Stimulated activated CD4-positive, alpha-beta T cell treated with anti-CD3 and anti-CD28 coated beads, Interleukin-15, amount 100 ng/mL, for 24 hours (primary cell): ENCODE data around the gene OPRL1.

Source experiments
- DNase-seq: peaks from one replicate; pipeline ENCODE4 v3.0.0-alpha.2; 2020

The OPRL1 gene

DNA sequence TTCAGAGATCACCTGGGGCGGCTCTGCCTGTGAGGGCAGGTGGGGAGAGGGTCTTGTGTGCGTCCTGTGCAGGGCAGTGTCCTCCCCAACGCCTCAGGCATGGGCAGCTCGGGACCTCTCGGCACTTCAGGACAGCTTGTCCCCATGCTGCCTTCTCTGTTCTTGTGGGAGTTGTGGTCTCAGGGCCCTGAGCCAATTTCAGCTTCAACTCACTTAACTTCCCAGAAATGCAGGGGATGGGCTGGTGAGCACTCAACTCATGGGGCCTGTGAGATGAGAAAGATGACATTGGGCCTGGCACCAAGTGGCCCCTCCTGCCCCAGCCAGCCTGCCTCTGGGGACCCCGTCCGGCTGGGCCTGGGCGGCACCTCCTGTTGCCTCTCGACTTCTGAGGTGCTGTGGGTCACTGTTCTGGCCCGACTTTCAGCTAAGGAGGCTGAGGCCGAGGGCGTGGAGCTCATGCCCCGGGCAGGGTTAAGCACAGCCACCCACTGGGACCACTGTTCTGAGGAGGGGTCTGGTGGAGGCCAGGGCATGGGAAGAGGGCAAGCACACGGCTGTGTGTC is 7.3 kb upstream of the OPRL1 start:
- DNase-seq: no peak

DNA sequence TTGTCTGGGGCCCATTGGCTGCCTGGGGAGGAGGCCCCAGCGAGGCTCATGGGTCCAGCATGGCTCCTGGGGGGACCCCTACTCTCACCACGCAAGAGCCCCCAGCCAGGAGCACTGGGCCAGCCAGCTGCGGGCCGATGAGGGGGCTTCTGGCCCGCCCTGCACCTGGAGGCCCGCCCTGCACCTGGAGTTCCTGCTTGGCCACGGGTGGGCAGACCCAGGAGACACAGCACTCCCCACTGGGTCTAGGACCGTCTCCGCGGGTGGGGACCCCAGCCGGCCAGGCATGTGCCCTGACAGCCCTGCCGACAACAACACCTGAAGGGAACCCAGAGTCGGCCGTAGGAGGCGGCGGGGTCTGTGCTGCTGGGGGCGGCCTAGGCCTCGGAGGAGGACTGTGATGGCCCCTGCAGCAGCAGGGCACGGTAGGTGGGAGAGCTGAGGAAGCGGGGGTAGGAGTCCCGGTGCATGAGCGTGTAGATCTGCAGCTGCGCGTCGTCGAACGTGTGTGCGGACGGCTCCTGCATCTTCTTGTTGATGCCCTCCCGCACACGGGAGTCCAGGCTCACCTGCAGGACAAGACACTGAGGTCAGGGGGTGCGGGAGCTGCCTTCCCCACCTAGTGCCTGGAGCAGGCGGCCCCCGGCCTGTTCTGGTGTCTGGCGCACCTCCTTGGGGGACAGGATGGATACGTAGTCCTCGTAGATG is 6.3 kb upstream of the OPRL1 start:
- no peak for DNase-seq

DNA sequence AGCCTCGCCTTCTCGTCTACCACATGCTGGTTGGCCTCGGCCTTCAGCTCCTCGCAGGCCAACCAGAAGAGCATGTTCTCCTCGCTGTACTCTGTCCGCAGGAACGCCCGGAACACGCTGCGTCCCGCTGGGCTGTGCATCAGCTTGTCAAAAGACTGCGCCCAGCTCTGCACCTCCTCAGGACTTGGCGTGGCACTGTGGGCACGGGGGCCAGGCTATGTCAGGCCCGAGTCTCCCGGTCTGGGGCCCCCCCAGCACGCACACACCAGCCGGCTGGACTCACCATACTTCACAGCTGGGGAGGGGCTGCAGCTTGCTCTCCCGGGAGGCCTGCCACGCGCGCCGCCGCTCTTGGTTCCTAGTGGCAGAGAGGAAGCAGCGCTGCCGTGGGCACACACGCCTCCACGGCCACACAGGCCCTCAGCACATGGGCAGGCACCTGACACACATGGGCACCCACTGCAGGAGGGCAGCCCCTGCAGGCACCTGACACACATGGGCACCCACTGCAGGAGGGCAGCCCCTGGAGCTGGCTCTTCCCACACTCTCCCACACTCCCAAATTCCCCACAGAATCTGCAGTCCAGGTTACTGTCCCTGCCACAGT is 5.6 kb upstream of the OPRL1 start:
- no peak for DNase-seq

DNA sequence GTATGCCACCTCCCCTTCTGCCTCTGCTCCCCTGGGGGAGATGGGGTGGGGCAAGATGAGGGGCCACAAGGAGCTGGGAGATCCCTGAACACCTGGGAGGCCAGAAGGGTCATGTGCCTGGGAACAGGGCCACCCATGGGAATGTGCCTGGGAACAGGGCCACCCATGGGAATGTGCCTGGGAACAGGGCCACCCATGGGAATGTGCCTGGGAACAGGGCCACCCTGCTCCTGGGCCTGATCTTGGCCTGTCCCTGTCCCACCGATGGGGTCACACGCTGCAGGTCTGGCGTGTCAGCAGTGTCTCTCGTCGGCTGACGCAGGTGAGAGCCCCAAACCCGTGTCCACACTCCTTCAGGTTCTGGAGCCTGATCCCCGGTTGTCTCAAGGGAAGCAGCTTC is 4.9 kb upstream of the OPRL1 start:
- no peak for DNase-seq

DNA sequence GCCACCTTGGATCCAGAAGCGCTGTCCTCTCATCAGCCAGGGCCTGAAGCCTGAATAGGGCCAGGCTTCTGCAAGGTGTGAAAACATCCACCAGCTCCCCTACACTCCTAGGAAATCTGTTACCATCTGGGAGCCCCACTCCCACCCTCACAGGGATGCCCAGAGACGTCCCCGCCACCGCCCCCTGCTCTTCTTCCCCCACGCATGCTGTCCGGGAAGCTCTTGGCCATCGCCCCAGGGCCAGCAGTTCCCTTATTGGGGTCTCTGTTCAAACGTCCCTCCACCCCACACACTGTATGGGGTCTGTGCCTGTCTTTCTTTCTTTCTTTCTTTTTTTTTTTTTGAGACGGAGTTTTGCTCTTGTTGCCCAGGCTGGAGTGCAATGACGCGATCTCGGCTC is 4.3 kb upstream of the OPRL1 start:
- no peak for DNase-seq

DNA sequence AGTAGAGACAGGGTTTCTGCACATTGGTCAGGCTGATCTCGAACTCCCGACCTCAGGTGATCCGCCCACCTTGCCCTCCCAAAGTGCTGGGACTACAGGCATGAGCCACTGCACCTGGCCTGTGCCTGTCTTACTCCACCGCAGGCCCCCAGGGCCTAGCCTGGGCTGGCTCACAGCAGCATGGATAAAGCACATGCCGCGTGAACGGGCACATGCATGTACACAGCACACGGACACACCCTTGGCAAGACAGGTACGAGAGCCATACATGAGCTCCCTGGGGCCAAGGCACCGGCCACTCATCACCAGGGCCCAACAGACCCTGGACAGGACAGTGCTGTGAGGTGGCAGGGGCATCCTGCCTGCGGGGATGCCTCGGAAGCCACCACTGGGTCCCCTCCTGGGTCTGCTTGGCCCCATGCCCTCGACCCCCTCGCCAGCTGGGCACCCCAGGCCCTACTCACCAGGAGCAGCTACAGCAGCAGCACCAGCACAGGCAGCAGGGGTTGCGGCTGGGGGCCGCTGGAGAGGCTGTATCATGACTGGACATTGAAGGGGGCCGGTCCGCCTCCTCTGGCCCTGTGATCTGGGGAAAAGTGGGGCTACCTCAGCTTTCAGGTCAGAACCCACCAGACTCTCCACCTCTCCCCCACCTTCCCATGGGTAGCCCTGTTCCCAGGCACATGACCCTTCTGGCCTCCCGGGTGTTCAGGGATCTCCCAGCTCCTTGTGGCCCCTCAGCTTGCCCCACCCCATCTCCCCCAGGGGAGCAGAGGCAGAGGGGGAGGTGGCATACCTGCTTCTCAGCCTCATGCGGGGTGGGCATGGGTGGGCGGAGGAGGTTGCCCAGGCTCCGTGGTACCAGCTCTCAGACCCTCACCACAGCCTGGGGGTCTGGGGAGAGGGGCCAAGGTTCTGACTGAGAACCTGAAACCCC is 3.6 kb upstream of the OPRL1 start:
- no peak for DNase-seq

DNA sequence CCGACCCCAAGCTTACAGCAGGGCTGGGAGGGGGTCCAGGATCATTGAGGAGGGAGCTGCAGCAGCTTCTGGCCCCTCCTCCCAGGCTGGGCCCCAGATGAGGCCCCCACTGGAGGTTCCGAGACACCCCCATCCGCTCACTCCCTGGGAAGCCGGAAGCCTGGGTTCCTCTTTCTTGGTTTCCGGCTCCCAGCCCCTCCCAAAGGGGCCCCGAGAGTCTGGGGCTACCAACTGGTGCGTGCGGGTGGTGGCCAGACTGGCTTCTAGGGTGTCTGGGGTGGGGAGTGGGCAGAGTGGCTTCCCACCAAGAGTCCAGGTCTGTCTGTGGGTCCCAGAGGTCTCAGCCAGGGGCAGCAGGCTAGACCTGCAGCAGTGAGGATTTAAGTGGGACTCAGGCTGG is 2.8 kb upstream of the OPRL1 start:
- peak; percentile 68 for DNase-seq

DNA sequence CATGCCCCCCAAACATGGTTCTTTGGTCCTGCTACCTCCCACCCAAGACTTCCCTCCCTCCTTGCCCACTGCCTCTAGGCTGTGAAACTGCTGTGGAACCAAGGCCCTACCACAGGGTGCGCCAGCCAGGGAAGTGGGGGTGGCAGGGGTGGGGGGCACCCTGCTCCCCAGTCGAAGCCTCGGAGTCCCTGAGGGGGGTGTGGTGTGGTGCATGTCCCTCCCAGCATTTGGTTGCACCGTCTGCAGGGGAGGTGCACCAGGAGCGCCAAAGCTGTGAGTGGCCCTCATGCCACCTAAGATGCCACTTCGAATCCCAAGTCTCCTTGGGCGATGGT is 2.4 kb upstream of the OPRL1 start:
- no peak for DNase-seq

DNA sequence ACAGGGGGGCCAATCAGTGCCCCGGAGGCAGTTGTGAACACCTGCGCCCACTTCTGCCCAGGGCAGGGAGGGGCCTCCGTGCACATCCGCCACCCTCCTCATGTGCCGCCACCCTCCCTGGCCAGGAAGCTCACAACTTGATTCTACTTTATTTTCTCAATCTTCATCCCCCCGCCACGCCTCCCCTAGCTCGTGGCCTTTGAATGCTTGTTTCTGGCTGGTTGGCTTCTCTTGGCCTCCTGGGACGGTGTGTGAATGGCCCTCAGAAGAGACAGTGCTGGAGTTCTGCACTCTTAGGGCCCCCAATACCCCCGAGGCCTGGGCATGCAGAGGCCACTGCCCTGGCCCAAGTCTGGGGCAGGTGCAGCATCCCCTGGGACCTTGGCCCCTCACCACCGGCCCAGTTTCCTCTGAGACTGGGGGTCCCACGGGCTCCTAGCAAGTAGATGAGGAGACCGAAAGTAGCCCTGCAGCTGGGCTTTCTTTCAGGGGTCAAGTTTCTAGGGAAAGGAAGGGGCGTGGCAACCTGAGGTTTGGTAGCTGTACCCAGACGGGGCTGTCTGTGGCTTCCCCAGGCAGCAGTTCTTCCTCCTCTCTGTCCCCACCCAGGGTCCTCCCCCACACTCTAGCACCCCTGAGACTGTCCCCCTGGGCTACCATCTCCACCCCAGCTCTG is 1.9 kb upstream of the OPRL1 start:
- peak; percentile 68 for DNase-seq

DNA sequence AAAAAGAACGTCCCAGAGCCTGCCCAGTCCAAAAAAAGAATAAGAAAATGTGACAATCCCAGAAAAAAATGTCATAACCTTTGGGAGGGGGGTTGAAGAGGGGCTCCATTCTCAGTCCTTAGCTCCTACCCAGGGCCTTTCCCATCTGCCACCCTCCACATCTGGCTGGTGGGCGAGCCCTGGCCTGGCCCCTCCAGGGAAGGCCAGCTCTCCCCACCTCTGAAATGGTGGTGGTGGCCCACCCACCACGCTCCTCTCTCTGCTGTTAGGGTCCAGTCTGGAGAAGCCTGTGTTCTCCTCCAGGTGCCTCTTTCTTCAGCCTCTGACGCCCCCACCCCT is 979 bp upstream of the OPRL1 start:
- no peak for DNase-seq

DNA sequence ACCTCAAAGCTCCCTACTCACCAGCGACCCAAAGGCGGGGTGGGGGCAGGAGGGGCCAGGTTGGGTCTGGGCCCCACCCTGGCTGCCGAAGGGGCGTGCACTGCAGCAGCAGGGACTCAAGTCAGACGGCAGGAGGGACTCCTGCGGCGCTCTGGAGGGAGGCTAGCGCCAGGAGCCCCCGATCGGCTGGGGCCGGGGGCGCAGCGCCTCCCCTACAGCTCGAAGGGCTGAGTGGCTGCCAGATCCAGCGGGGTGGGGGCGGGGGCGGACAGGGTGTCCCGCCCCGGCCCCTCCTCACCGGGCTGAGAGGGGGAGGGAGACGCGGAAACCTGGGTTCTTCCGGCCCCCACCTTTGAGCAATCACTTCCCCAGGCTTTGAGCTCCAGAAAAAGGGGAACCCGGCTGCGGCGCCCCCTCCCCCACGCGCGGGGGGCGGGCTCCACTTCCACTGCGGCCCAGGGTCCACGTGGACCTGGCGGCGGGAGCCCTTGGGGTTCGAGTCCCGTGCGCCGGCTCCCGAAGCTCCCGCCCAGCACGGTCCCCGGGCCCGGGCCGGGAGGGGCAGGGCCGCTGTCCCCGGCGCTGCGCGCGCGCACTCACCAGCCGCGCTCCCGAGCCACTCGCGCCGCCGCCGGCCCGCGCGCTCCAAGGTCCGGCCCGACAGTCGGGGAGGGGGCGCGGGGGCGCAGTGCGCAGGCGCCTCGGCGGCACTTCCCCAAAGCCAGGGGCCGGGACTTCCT is 439 bp upstream of the OPRL1 start, which contains the start of gene RGS19:
RGS19 (minus strand) TSS at position 246 of the 740 bp plus-strand sequence. CDS start 2,632 bp downstream, outside the sequence.
- DNase-seq: peak; percentile 84

DNA sequence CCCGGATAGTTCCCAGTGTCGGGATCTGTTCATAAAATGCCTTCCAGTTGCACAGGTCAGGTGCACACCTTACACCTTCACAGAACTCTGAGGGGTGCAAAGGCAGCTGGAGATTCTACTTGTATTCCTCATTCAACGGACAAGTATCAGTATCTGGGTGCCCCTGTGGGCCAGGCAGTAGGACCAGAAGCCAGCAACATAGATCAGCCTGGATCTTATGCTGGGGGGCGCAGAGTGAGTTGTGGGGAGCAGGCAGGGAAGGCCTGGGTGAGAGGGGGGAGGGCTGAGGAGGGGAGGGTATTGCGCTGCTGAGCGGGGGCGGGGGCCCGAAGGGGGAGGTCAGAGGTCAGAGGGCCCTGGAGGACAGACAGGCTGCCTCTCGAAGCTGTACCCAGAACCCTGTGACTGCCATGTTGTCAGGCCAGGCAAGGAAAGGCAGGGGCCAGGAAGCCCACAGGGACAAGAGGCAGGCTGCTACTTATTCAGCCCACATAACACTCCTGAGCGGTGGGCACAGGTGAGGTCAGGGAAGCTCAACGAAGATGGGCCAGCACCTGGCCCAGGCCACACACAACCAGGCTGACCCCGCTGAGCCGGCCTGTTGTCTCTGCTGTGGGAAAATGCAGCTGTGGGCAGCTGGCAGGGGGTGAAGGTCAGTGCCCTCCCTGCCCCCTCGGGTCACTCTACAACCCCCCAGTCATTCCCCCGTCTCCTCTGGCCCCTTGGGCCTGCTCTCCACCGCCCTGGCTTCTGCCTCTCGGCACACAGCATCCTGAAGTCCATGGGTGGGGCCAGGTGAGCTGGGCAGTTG is 1.1 kb downstream of the OPRL1 start:
- DNase-seq: no peak

DNA sequence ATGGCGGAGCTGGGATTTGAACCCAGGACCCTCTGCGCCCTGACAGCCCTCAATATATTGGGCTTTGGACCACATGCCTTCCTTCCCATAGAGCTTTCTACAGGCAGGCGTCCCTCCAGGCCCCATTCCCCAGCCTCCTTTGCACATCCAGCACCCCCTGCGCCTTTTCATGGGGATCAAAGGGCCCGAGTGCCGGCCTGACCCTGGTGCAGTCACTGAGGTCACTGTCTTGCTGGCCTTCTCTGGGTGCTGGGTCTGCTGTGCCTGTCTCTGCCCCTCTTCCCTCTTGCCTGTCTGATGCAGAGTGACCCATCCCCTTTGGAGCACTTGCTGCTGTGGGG is 1.7 kb downstream of the OPRL1 start:
- DNase-seq: no peak

DNA sequence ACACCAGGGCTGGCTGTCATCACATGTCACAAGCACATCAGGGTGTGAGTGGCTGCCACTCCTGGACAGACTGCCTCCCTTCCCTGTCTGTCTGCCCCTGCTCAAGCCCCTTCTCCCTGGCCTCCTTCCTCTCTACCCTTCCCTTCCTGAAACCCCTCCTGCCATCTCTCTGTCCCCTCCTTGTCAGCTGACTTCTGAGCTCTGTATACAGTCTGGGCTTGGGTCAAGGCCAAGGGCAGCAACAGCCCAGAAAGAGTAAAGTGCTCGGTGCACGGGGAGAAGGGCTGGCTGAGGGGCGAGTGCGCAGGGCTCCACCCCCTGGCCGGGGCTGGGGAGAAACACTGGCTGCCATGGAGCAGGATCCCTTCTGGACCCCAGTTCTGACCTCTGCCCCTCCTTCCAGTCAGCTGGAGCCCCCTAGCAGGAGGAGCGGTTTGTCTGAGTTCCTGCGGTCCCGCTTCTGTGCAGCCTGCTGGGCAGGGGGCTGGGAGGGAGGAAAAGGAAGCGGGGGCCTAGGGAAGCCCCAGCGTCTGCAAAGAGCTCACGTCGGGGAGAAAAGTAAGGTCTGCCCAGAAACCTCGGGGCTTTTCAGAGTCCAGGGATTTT is 2.3 kb downstream of the OPRL1 start:
- DNase-seq: no peak

DNA sequence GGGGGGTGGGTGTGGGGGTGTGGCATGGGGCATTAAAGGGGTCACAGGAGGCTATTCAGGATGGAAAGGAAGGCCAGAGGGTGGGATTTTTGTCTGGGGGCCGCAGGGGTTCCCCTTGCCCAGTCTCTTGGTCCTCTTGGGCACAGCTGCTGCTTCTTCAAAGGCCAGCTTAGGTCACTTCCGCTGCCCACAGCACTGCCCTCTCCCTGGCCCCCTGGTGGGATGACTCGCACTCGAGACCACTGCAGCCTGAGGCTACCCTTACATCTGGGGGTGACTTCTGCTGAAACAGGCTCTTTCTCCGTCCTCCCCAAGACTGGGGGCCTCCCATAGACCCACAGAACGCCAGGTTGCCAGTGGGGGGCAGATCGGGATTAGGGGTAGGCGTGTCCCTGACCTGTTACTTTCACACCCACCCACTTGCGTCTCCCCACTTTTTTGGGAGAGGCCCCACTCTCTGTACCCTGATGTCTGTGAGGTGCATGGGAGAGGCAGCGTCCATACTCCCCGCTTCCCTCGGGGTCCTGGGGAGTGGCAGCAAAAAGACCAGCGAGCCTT is 3.0 kb downstream of the OPRL1 start:
- no peak for DNase-seq

DNA sequence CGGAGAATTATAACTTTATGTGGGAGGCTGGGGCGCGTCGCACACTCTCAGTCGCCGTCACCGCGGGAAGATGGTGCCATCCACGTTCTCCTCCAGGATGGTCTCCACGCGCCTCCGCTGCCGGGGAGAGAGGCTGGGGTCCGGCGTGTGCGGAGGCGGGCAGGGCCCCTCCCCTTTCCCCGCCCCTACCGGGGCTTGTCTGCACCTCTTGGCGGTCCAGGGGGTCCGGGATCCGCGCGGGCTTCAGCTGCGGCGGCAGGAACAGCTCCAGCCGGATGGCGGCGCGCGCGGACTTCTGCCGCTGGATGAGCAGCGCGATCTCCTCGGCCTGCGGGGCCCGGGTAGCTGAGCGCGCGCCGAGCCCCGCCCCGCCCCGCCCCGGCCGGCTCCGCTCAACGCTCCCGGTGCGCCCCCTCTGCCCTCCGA is 3.5 kb downstream of the OPRL1 start:
- peak; percentile 85 for DNase-seq

DNA sequence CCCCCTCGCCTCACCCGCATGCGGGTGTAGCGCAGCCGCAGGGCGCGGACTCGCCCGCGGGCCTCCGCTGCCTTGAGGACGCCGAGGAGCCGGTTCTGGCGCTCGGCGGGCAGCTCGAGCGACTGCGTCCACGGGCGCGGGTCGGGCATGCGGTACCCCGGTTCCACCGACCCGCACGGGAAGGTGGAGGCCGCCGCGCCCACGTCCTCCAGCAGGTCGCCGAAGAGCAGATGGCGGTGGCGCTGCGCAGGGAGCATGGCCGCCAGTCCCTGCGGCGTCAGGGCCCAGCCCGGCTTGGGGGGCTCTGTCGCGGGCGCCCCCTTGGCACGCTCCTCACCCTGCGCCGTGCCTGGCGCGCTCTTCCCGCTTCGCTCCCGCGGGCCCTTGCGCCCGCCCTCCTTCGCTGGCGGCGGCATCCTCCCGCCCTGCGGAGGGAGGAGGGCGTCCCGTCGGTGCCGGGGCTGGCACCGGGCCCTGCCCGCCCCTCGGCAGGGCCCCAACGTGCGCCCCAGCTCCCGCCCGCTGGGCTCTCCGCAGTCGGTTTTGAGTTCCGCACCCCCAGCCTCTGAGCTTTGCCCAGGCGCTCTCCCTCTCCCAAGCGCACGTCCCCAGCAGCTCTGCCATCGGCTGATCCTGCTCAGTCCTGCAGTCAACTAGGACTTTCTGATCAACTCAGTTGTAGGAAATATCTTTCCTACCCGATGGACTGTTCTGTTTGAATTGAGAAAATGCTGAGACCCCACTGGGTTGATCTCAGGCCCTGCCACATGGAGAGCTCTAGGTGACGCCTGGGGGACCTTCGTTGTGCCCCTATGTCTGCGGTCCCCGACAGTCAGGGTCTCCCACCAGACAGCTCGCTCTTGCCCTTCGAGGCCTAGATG is 4.2 kb downstream of the OPRL1 start, which contains the start of gene LKAAEAR1:
LKAAEAR1 (minus strand) TSS at position 595 of the 881 bp plus-strand sequence; CDS start at position 416, 179 bp downstream.
- DNase-seq: no peak

DNA sequence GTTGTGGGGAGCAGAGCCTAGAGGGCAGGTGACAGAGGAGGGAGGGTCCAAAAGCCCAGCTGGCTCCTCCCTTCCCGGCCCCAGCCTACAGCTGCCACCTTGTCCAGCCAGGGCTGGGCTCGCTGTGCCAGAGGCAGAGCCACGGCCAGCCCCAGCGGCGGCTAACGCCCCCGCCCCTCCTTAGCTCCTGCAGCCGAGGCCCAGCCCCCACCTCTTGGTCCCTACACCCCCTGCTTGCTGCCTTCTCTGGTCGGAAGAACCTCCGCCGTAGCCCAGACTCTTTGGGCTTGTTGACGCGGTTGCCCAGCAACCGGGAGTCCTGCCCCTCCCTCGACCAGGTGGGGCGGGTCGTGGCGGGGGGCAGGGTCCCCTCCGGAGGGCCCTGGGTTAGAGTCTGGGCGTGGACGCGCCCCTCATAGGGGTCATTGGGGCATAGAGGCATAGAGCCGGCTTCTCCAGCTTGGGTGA is 4.8 kb downstream of the OPRL1 start:
- no peak for DNase-seq

DNA sequence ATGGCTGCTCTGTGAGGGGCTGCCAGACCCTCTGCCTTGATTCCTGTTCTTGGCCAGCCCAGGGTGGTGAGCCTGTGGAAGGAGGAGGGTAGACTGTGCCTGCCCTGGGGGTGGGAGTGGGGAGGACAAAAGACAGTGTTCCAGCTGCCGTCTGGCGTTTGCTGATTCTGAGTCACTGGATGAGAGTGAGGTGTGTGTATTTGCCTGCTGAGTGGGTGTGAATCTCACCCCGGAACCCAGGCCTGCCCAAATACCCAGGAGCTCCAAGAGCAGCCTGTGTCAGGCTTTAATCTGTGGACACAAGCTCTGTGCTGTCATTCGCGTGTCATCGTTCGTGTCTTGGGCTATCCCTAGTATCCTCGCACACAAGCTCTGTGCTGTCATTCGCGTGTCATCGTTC is 6.9 kb downstream of the OPRL1 start:
- no peak for DNase-seq
